HK-2 (cell line): ENCODE measurements around the gene ACRV1.
"Not testable (repeated sequence)": the region's sequence is repeated elsewhere in the genome, so short reads cannot be mapped to it uniquely, and the experiment has no call there.

Source experiments
- DNase-seq: peaks from one replicate; pipeline ENCODE4 v3.0.0-alpha.2; 2018; ENCODE audit not compliant: unreplicated experiment

Gene ACRV1, protein sequence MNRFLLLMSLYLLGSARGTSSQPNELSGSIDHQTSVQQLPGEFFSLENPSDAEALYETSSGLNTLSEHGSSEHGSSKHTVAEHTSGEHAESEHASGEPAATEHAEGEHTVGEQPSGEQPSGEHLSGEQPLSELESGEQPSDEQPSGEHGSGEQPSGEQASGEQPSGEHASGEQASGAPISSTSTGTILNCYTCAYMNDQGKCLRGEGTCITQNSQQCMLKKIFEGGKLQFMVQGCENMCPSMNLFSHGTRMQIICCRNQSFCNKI

GRCh38 chr11:125680747-125681146 is at the start of gene ACRV1:
TSS of gene ACRV1 (minus strand) at chr11:125680847. CDS start at chr11:125680780, 67 bp downstream.
- no peak for DNase-seq

DNA sequence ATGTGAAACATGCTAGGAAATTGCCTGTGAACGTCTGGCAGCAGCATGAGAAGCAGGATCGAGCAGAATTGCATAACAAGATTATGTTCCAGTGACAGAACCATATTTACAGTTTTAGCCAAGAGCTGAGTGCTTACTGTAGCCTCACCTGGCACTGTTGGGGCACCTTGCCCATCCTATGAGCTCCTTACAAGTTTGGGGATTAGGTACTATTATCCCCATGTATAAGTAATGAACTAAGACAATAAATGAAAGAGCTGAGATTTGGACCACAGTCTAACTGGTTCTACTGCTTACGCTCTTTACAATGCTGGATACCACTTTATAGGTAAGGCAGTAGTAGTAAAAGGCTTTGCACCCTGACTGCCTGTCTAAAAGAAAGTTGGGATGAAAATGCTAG is 48.3 kb upstream of the ACRV1 start:
- DNase-seq = no peak

DNA sequence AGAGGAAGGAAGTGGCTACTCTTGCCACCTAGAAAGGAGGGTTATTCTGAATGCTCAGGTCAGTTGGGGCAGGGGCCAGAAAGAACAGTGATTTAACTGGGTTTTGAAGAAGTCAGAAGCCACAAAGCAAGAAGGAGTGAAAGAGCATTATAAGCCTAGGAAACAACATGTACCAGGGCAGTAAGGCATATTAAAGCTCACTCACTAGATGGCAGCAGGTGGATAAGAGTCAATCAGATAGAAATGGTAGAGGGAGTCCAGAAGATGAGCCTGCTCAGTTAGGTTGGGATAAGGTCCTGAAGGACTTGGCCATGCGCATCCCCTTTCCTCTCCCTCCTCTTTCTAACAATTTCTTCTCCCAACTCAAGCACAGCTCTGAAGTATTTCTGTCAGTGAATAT is 43.5 kb upstream of the ACRV1 start:
- no peak for DNase-seq

GRCh38 chr11:125720781-125721180 is 40.1 kb upstream of the ACRV1 start:
- no peak for DNase-seq

GRCh38 chr11:125704686-125705085 is 24.0 kb upstream of the ACRV1 start:
- not testable (repeated sequence) for DNase-seq

- no peak for DNase-seq
These were observed 21.4 kb upstream of the ACRV1 start for GRCh38 chr11:125701858-125702621.

- no peak for DNase-seq
These were observed 20.5 kb upstream of the ACRV1 start for GRCh38 chr11:125701018-125701610.

- DNase-seq = no peak
These were observed 14.3 kb upstream of the ACRV1 start for GRCh38 chr11:125694951-125695350.

DNA sequence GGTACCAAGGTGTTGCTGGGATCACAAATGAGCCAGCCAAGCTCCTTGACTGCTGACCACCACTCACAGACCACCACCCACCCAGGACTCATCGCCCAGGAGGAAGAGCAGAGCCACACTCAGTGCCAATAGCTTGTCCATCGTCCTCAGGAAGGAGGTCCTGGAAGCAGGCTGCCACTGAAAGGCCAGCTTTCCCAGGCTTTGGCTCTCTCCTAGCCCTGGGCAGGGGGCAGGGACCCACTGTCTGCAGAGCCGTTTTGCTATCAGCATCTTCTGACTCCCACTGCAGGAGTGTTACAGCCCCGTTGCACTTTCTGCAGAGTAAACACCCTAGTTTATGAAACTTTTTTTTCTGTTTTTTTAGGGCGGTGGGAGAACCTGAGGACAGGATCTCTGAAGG is 12.2 kb upstream of the ACRV1 start:
- no peak for DNase-seq

DNA sequence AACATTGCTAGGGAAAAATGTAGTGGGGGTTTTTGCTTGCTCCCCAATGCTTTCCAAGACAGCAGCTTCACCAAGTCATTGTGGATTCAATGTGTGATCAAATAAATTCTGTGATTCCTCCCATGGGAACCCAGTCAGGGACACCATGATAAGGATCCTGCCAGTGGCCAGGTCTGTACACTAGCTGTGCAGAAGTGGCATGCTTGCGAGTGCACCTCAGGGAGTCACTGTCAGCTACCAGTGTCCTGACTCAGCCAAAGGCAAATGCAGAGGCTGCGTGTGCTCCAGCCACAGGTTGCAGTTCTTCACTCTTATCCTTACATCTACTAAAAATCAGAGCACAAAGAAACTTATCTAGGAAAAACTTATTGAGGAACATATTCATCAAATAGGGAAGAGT is 9.4 kb upstream of the ACRV1 start:
- no peak for DNase-seq

- DNase-seq = no peak
These were observed 8.7 kb upstream of the ACRV1 start for GRCh38 chr11:125689274-125689859.

DNA sequence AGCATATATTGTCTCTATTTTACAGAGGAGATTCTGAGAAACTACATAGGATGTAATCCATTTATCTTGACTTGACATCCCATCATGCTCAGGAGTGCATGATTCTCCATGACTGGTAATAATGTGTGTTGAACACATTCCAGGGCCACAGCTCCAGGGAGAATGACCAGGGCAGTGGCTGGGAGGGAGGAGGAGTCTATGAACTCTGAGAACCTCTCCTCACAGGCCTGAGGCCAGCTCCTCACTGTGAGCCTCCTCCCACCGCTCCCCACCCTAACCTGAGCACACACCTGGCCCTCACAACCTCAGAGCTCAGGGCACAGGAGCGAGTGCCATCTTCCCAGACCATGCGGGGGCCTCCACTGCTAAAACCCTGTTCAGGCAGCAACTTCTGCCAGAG is 8.0 kb upstream of the ACRV1 start:
- DNase-seq = no peak

DNA sequence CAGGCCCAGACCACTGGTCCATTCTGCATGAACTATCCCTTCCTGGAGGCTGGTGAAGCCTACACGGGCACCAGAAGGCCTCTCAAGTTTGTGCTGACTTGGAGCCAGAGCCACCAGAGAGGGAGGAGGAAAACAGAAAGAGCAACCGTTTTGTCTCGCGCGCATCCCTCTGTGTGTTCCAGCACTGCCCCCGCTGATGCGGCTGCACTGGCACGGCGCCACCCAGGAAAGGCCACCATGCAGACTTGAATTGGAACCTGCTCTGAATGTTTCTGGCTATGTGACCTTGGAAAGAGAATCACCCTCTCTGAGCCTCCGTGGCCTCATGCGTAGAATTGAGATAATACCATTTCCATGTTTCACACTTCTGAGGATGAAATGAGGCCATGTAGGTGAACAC is 7.4 kb upstream of the ACRV1 start:
- no peak for DNase-seq

DNA sequence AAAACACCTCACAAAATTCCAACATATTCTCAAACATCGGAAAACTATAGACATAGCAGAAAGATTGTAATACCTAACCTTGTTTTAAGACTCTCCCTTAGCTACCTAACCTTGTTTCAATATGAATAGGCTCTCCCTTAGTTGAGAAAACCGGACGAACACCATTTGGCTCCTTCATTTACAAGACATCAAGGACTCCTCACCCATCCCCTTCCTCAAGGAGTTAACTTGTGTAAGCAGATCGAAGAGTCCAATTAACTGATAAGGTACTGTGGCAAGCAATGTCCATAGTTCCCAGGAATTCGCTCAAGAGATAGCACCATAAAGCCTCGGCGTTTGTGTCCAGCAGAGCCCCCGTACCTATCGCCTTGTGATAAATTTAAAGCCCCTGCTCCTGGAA is 4.6 kb upstream of the ACRV1 start:
- DNase-seq = no peak

GRCh38 chr11:125679837-125680236 is 810 bp downstream of the ACRV1 start:
- DNase-seq = no peak

DNA sequence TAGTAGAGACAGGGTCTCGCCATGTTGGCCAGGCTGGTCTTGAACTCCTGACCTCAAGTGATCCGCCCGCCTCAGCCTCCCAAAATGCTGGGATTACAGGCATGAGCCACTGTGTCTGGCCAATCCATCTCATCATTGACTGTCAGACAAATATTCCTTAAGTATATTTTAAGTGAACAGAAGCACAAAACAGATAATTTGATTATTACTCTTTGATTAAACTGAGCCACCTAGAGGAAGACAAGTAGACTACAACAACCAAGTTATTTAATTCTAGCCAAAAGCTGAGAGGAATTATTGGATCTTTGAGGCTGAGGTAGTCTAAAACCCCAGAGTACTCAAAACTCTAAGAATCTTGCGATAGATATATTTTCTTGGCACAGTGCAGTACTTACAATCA is 1.2 kb downstream of the ACRV1 start:
- no peak for DNase-seq

- no peak for DNase-seq
These were observed 5.5 kb downstream of the ACRV1 start for GRCh38 chr11:125675196-125675595.

DNA sequence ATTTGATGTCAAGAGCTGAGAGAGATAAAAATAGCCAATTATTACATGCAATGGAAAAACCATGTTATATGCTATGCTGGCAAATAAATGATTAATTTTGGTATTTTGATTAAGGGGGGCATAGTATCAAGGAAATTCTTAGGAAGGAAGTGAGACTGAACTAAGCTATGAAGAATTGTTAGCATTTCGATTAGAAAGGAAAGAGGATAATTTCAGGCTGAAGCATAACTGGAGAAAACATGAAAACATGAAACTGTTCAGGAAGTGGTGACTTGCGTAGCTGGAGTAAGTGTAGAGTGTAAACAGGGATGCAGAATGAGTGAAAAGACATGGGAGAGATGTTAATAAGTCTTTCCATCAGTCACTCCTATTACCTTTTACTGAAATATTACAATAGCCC is 6.4 kb downstream of the ACRV1 start:
- DNase-seq = no peak

DNA sequence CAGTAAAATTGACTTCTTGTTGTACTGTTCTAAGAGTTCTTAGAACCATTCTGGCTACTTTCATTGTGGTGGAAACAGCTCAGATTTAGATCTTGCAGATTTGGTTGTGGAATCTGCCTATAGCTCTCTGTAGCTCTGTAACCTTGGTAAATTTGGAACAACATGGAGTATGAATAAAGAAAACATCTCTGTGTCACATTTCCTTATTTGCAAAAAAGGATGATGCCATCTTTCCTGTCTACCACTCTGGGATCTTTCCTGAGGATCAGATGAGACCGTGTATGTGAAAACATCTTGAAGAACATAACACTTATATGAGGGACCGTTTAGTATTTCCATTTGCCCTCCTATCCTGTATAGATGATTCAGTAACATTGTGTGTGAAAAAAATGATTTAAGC is 9.1 kb downstream of the ACRV1 start:
- no peak for DNase-seq

DNA sequence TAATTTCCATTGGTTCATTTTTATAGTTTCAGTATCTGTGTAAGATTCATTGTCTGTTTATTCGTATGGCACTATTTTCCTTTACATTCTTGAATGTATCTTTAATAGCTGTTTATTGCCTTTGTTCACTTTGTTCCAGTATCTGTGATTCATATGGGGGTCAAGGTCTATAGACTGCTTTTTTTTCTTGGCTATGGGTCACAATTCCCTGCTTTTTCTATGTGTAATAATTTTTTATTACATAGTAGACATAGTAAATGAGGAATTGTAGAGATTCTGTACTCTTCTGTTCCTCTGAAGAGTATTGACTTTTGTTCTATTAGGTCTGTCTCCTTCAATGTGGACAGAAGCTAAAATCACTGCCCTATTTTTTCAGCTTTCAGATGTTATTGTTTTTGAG is 10.5 kb downstream of the ACRV1 start:
- DNase-seq = no peak

DNA sequence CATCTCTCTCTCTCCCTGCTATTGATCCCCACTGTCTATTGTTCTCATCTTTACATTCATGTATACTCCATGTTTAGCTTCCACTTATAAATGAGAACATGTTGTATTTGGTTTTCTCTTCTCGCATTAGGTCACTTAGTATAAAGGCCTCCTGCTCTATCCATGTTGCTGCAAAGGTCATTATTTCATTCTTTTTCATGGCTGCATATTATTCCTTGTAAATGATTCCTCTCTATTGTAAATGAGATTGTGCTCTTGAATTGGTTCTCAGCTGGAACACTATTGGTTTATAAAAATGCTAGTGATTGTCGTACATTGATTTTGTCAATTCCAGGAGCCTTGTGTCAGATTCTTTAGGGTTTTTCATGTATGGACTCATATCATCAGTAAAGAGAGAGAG is 13.5 kb downstream of the ACRV1 start:
- DNase-seq = no peak

DNA sequence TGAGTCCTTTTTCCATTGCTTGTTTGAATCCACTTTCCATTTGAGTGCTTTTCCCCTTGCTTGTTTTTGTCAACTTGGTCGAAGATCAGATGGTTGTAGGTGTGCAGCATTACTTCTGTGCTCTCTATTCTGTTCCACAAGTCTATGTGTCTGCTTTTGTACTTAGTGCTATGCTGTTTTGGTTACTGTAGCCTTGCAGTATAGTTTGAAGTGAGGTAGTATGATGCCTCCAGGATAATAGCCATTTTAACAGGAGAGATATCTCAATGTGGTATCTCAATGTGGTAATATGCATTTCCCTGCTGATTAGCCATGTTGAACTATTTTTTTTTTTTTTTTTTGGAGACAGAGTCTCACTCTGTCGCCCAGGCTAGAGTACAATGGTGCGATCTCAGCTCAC is 16.7 kb downstream of the ACRV1 start:
- no peak for DNase-seq

- no peak for DNase-seq
These were observed 18.0 kb downstream of the ACRV1 start for GRCh38 chr11:125662689-125663088.
